IMR-90 (cell line): Measurements from ENCODE around the gene EXOC4. TPM values are rescaled to one million over a fixed set of nuclear protein-coding genes. Genes with fewer than 3 reads are reported as not detected.

ENCODE experiments used
- ATAC-seq: fragments of 200-7000 bp; cut with Tn5 transposase; 2 replicates; pipeline ENCODE4 v1.9.1; 2020; ENCODE audit warnings: low read depth, mild to moderate bottlenecking, moderate library complexity
- BruUV-seq: library from RNA; stranded (reverse); fragments of 400-500 nt; replicated peaks from 2 replicates; lab custom pipeline; 2021; lab: Mats Ljungman, UMichigan
- CTCF ChIA-PET: fragments of 300-600 bp; formaldehyde crosslinking; extraction: SDS; loops from one replicate; lab custom pipeline; 2021; ENCODE audit warnings: antibody characterized with exemption; lab: Yijun Ruan, JAX
- POLR2A ChIA-PET: fragments of 300-600 bp; sonication (Branson Sonifier 250); formaldehyde crosslinking; loops from one replicate; lab custom pipeline; 2022; ENCODE audit warnings: antibody characterized with exemption; ENCODE audit not compliant: unreplicated experiment; lab: Charles Lee
- DNase-seq: peaks from one replicate; pipeline ENCODE4 v3.0.0; 2013
- H2AFZ ChIP-seq: replicated peaks from 2 replicates; pipeline ENCODE3; 2013; ENCODE audit warnings: low read length, mild to moderate bottlenecking; ENCODE audit not compliant: poor library complexity
- H2AK5ac ChIP-seq: 2 replicates; pipeline ENCODE4 v1.6.1; 2013; ENCODE audit warnings: low read depth, low read length, inconsistent platforms
- H2AK9ac ChIP-seq: replicated peaks from 2 replicates; pipeline ENCODE3; 2013; ENCODE audit warnings: mild to moderate bottlenecking, low read depth, low read length, moderate library complexity; ENCODE audit not compliant: poor library complexity
- H2BK120ac ChIP-seq: 2 replicates; pipeline ENCODE4 v1.6.1; 2013; ENCODE audit warnings: low read depth, low read length, inconsistent platforms
- H2BK15ac ChIP-seq: 3 replicates; pipeline ENCODE4 v1.6.1; 2013; ENCODE audit warnings: low read depth, low read length, inconsistent platforms
- H2BK20ac ChIP-seq: 2 replicates; pipeline ENCODE4 v1.6.1; 2013; ENCODE audit warnings: low read depth, mild to moderate bottlenecking, inconsistent platforms, low read length, moderate library complexity
- H2BK5ac ChIP-seq: 2 replicates; pipeline ENCODE4 v1.6.1; 2013; ENCODE audit warnings: mild to moderate bottlenecking, low read depth, low read length, inconsistent platforms; ENCODE audit not compliant: poor library complexity, severe bottlenecking
- H3K14ac ChIP-seq: replicated peaks from 2 replicates; pipeline ENCODE4 v1.6.1; 2013; ENCODE audit warnings: low read depth, low read length, inconsistent platforms
- H3K18ac ChIP-seq: 2 replicates; pipeline ENCODE4 v1.6.1; 2013; ENCODE audit warnings: low read depth, low read length, control low read depth
- H3K23ac ChIP-seq: 2 replicates; pipeline ENCODE4 v1.6.1; 2013; ENCODE audit warnings: low read depth, low read length, inconsistent platforms
- H3K27ac ChIP-seq: 2 replicates; pipeline ENCODE4 v1.5.1; 2013; ENCODE audit warnings: mild to moderate bottlenecking, control low read depth, low read length; ENCODE audit not compliant: insufficient read depth
- H3K27me3 ChIP-seq: 2 replicates; pipeline ENCODE4 v1.6.1; 2013; ENCODE audit warnings: low read length; ENCODE audit not compliant: control insufficient read depth, insufficient read depth
- H3K36me3 ChIP-seq: 2 replicates; pipeline ENCODE4 v1.6.1; 2013; ENCODE audit warnings: low read length, mixed read lengths; ENCODE audit not compliant: control insufficient read depth, insufficient read depth
- H3K4ac ChIP-seq: 2 replicates; pipeline ENCODE4 v1.6.1; 2013; ENCODE audit warnings: low read depth, low read length, inconsistent platforms
- H3K4me1 ChIP-seq: 2 replicates; pipeline ENCODE4 v1.6.1; 2013; ENCODE audit warnings: low read length, mixed read lengths; ENCODE audit not compliant: control insufficient read depth, insufficient read depth
- H3K4me2 ChIP-seq: 2 replicates; pipeline ENCODE4 v1.6.1; 2013; ENCODE audit warnings: low read depth, mild to moderate bottlenecking, control low read depth, low read length, moderate library complexity
- H3K4me3 ChIP-seq: 2 replicates; pipeline ENCODE4 v1.5.1; 2013; ENCODE audit warnings: low read depth, mild to moderate bottlenecking, control low read depth, low read length, moderate library complexity; ENCODE audit not compliant: insufficient read depth
- H3K56ac ChIP-seq: 2 replicates; pipeline ENCODE4 v1.6.1; 2013; ENCODE audit warnings: low read length, inconsistent platforms; ENCODE audit not compliant: insufficient read depth; ENCODE audit errors: extremely low read depth
- H3K79me1 ChIP-seq, 2 experiments: 2 replicates each; pipeline ENCODE4 v1.6.1; 2013; ENCODE audit warnings: low read length in 2 of 2, inconsistent platforms in 1 of 2, low read depth in 1 of 2
- H3K9ac ChIP-seq: 2 replicates; pipeline ENCODE4 v1.6.1; 2013; ENCODE audit warnings: low read depth, low read length, control low read depth
- H3K9me1 ChIP-seq: 2 replicates; pipeline ENCODE4 v1.6.1; 2013; ENCODE audit warnings: low read length, inconsistent platforms; ENCODE audit not compliant: insufficient read depth
- H3K9me3 ChIP-seq: 2 replicates; pipeline ENCODE4 v1.6.1; 2013; ENCODE audit warnings: low read length; ENCODE audit not compliant: control insufficient read depth, insufficient read depth
- H4K20me1 ChIP-seq: 2 replicates; pipeline ENCODE4 v1.6.1; 2013; ENCODE audit warnings: low read length, inconsistent platforms; ENCODE audit not compliant: insufficient read depth
- H4K5ac ChIP-seq: 2 replicates; pipeline ENCODE4 v1.6.1; 2013; ENCODE audit warnings: mild to moderate bottlenecking, low read depth, low read length, control low read depth
- H4K8ac ChIP-seq, 2 experiments: 2 replicates each; pipeline ENCODE4 v1.6.1; 2013; ENCODE audit warnings: low read depth in 2 of 2, low read length in 2 of 2, control low read depth in 1 of 2, inconsistent platforms in 1 of 2
- H4K91ac ChIP-seq: 2 replicates; pipeline ENCODE4 v1.6.1; 2013; ENCODE audit warnings: low read depth, low read length, inconsistent platforms; ENCODE audit not compliant: insufficient read depth
- FOS ChIP-seq: fragments of 150-350 bp; IDR thresholded peaks from 2 replicates; pipeline ENCODE4 v1.6.1; 2016; ENCODE audit warnings: low read depth, low read length
- MAFK ChIP-seq: IDR thresholded peaks from 2 replicates; pipeline ENCODE4 v1.6.1; 2012; ENCODE audit warnings: low read depth, low read length, improper control_type of control experiment
- WGBS, 2 experiments: methylation state at CpG; one replicate each; pipeline versions ENCODE4 v1.1.5 to v1.1.7; 2013; ENCODE audit warnings: missing lambda C conversion rate in 2 of 2; ENCODE audit not compliant: insufficient read length in 1 of 2; ENCODE audit errors: extremely low coverage in 2 of 2; 5-methylcytosine and 5-hydroxymethylcytosine counted together
- dilution Hi-C: fragments of 300-500 bp; cut with HindIII; formaldehyde crosslinking; loops from one replicate; pipeline ENCODE4 v1.14.3; 2018; ENCODE audit warnings: low sequenced_read_pairs; ENCODE audit not compliant: unreplicated experiment
- in situ Hi-C: fragments of 300-500 bp; cut with MboI; formaldehyde crosslinking; loops from 3 replicates; pipeline ENCODE4 v1.14.3; 2019; ENCODE audit warnings: low sequenced_read_pairs, inconsistent platforms, mixed read lengths
- intact Hi-C: fragments of 100-400 bp; cut with micrococcal nuclease; formaldehyde crosslinking; loops from 2 replicates; pipeline ENCODE4 v1.10.0; 2022
- polyA plus RNA-seq, 3 experiments: library from polyadenylated mRNA; depleted of rRNA; stranded (reverse); fragments of >200 nt; gene quantifications; 2 replicates each; pipeline ENCODE4 v1.2.3, GENCODE V29; 2012; ENCODE audit warnings: low replicate concordance in 1 of 3
- total RNA-seq: library from RNA; depleted of rRNA; stranded (reverse); fragments of >200 nt; gene quantifications from 2 replicates; pipeline ENCODE4 v1.2.3, GENCODE V29; 2012

EXOC4 gene
- total and polyA plus RNA-seq, 2 of the 4 experiments (the other 2 are of a cell fraction) = 25.4 to 94.6 TPM

GRCh38 chr7:133512560-133512959 is 259.7 kb downstream of the EXOC4 start:
- H3K4me3 ChIP-seq = no peak overlapping the region
- no peak overlapping the region; the same call in 2 of the 3 replicates for H2BK15ac ChIP-seq
- CTCF ChIA-PET = interaction anchor here (0.8 kb wide), 1 partner anchor 14 kb away, joined by 6 read pairs; no protein-coding TSS in a partner anchor
- H4K20me1 ChIP-seq = no peaks in the 10 kb centered on the region; the same call in 1 of the 2 replicates
- no peaks in the 10 kb centered on the region for H3K27me3 ChIP-seq
- peak; percentile 74 for ATAC-seq
- H3K4ac ChIP-seq = no peak overlapping the region
- 79% methylated on average over 5 of the region's 11 CpGs; no CpG with 5 or more reads in 1 of the 2 experiments for WGBS, 2 experiments
- H3K9me3 ChIP-seq = peaks cover 1% of the 10 kb centered on the region; the same call in 1 of the 2 replicates
- H3K56ac ChIP-seq = no peak overlapping the region
- H3K36me3 ChIP-seq = no peaks in the 10 kb centered on the region
- H3K4me1 ChIP-seq = no peaks in the 10 kb centered on the region; the same call in 1 of the 2 replicates
- intact Hi-C loops (loop anchor here (5.0 kb wide), 1 partner anchor 230 kb away; no protein-coding TSS in a partner anchor), dilution Hi-C loops (no loop called here), in situ Hi-C loops (no loop called here)
- peak overlapping the region; percentile 42; the same call in 1 of the 2 replicates for H2AK5ac ChIP-seq
- H2BK20ac ChIP-seq = 0 out of 2 replicates have a peak overlapping the region, but pooled peaks have one; percentile 4
- no TSS peak for BruUV-seq
- H3K9ac ChIP-seq = no peak overlapping the region
- H3K4me2 ChIP-seq = peak overlapping the region; percentile 28; the same call in 1 of the 2 replicates
- no peak overlapping the region; the same call in 1 of the 2 replicates for H4K91ac ChIP-seq
- H2BK120ac ChIP-seq = no peak overlapping the region
- H2AK9ac ChIP-seq = peak overlapping the region; percentile 22
- no peaks in the 10 kb centered on the region for H3K9me1 ChIP-seq
- no peak overlapping the region for H3K14ac ChIP-seq
- no peak overlapping the region for H3K18ac ChIP-seq
- H3K23ac ChIP-seq = no peak overlapping the region
- H4K5ac ChIP-seq = no peak overlapping the region
- peak overlapping the region; percentile 41; the same call in 1 of the 2 replicates for H3K27ac ChIP-seq
- no peak overlapping the region for H2BK5ac ChIP-seq
- no peak overlapping the region for H4K8ac ChIP-seq
- POLR2A ChIA-PET = no interaction called here
- TF ChIP-seq FOS (0 out of 2 replicates have a peak, but pooled peaks have one; percentile 6), MAFK (no peak)
- H3K79me1 ChIP-seq = peaks cover 0 to 3% of the 10 kb centered on the region in 2 experiments; a peak in 1 of 4 replicates
- DNase-seq = peak; percentile 94
- H2AFZ ChIP-seq = no peak overlapping the region
